Neural progenitor cell (in vitro differentiated cells): Measurements from ENCODE around the gene PHACTR1. TPM values are rescaled to one million over a fixed set of nuclear protein-coding genes. Genes with fewer than 3 reads are reported as not detected.

ENCODE experiments used
- DNase-seq: peaks from one replicate; pipeline ENCODE4 v3.0.0-alpha.2; 2016; ENCODE audit warnings: low spot score
- H2AFZ ChIP-seq: fragments of 200-600 bp; sonication (generic); replicated peaks from 2 replicates; pipeline ENCODE4 v1.6.1; 2016; ENCODE audit warnings: antibody characterized with exemption
- H3F3A ChIP-seq: fragments of 200-600 bp; sonication (generic); 2 replicates; pipeline ENCODE4 v1.6.1; 2016; ENCODE audit warnings: antibody characterized with exemption, low read depth
- H3K27ac ChIP-seq: fragments of 200-600 bp; sonication (generic); 2 replicates; pipeline ENCODE4 v1.5.1; 2016; ENCODE audit warnings: mild to moderate bottlenecking
- H3K27me3 ChIP-seq: fragments of 200-600 bp; sonication (generic); 2 replicates; pipeline ENCODE4 v1.6.1; 2016; ENCODE audit warnings: mild to moderate bottlenecking, moderate library complexity
- H3K36me3 ChIP-seq: fragments of 200-600 bp; sonication (generic); 2 replicates; pipeline ENCODE4 v1.5.1; 2016
- H3K4me1 ChIP-seq: fragments of 200-600 bp; sonication (generic); 2 replicates; pipeline ENCODE4 v1.6.1; 2016; ENCODE audit warnings: mixed run types
- H3K4me2 ChIP-seq: fragments of 200-600 bp; sonication (generic); 2 replicates; pipeline ENCODE4 v1.6.1; 2016
- H3K4me3 ChIP-seq: fragments of 200-600 bp; sonication (generic); 2 replicates; pipeline ENCODE4 v1.5.1; 2016
- H3K79me2 ChIP-seq: fragments of 200-600 bp; sonication (generic); 2 replicates; pipeline ENCODE4 v1.6.1; 2016; ENCODE audit warnings: low read depth
- H3K9ac ChIP-seq: fragments of 200-600 bp; sonication (generic); 2 replicates; pipeline ENCODE4 v1.6.1; 2016
- H3K9me3 ChIP-seq: fragments of 200-600 bp; sonication (generic); 2 replicates; pipeline ENCODE4 v1.5.1; 2016; ENCODE audit warnings: low read depth
- H4K20me1 ChIP-seq: fragments of 200-600 bp; sonication (generic); 2 replicates; pipeline ENCODE4 v1.6.1; 2016; ENCODE audit warnings: low read depth
- H3K27ac Mint-ChIP-seq: 3 replicates; pipeline ENCODE4 v1.8.0; 2021; ENCODE audit warnings: mixed read lengths
- H3K27me3 Mint-ChIP-seq: 2 replicates; pipeline ENCODE4 v1.8.0; 2022; ENCODE audit warnings: low read depth, mild to moderate bottlenecking, inconsistent platforms, moderate library complexity, mixed read lengths; ENCODE audit not compliant: insufficient read depth
- H3K36me3 Mint-ChIP-seq: 3 replicates; pipeline ENCODE4 v1.8.0; 2021; ENCODE audit warnings: mixed read lengths
- H3K4me1 Mint-ChIP-seq: 3 replicates; pipeline ENCODE4 v1.8.0; 2021; ENCODE audit warnings: mixed read lengths
- H3K4me3 Mint-ChIP-seq: 3 replicates; pipeline ENCODE4 v1.8.0; 2021; ENCODE audit warnings: mild to moderate bottlenecking, moderate library complexity, mixed read lengths
- H3K9me3 Mint-ChIP-seq: 3 replicates; pipeline ENCODE4 v1.8.0; 2020; ENCODE audit warnings: mixed read lengths
- EZH2 ChIP-seq: fragments of 200-600 bp; sonication (generic); IDR thresholded peaks from 2 replicates; pipeline ENCODE4 v1.6.1; 2017; ENCODE audit warnings: antibody characterized with exemption, mild to moderate bottlenecking, moderate library complexity
- EZH2phosphoT487 ChIP-seq: fragments of 200-600 bp; sonication (generic); IDR thresholded peaks from 2 replicates; pipeline ENCODE4 v1.6.1; 2017; ENCODE audit warnings: antibody characterized with exemption
- total RNA-seq: library from RNA; depleted of rRNA; stranded (reverse); fragments of >200 nt; gene quantifications from 2 replicates; pipeline ENCODE4 v1.2.3, GENCODE V29; 2015; ENCODE audit warnings: low replicate concordance
- TF ChIP-seq, protein P1 (sequence below): fragments of 200-600 bp; sonication (generic); IDR thresholded peaks from 2 replicates; pipeline ENCODE4 v1.5.1; 2017; ENCODE audit warnings: antibody characterized with exemption, mild to moderate bottlenecking

PHACTR1 gene
- total RNA-seq, 1 donor from 2014 or later: 2.4 TPM

- Mint-ChIP-seq H3K4me3 (no peak overlapping the region), H3K27ac (no peak overlapping the region), H3K9me3 (peaks cover 6% of the 10 kb centered on the region), H3K36me3 (no peaks in the 10 kb centered on the region), H3K4me1 (peaks cover 12% of the 10 kb centered on the region), H3K27me3 (no peaks in the 10 kb centered on the region)
- TF ChIP-seq, protein P1, sequence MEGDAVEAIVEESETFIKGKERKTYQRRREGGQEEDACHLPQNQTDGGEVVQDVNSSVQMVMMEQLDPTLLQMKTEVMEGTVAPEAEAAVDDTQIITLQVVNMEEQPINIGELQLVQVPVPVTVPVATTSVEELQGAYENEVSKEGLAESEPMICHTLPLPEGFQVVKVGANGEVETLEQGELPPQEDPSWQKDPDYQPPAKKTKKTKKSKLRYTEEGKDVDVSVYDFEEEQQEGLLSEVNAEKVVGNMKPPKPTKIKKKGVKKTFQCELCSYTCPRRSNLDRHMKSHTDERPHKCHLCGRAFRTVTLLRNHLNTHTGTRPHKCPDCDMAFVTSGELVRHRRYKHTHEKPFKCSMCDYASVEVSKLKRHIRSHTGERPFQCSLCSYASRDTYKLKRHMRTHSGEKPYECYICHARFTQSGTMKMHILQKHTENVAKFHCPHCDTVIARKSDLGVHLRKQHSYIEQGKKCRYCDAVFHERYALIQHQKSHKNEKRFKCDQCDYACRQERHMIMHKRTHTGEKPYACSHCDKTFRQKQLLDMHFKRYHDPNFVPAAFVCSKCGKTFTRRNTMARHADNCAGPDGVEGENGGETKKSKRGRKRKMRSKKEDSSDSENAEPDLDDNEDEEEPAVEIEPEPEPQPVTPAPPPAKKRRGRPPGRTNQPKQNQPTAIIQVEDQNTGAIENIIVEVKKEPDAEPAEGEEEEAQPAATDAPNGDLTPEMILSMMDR: no peak
- TF ChIP-seq EZH2 (no peak), EZH2phosphoT487 (no peak)
- no peak overlapping the region for H3K4me2 ChIP-seq
- H3K36me3 ChIP-seq: no peaks in the 10 kb centered on the region
- H3K4me3 ChIP-seq: no peak overlapping the region
- H3K27ac ChIP-seq: no peak overlapping the region
- H3K9ac ChIP-seq: no peak overlapping the region
- H3K9me3 ChIP-seq: no peaks in the 10 kb centered on the region
- H3K27me3 ChIP-seq: no peaks in the 10 kb centered on the region
- H3K4me1 ChIP-seq: peaks cover 20% of the 10 kb centered on the region
- no peaks in the 10 kb centered on the region for H3K79me2 ChIP-seq
- H2AFZ ChIP-seq: no peak overlapping the region
- no peaks in the 10 kb centered on the region for H4K20me1 ChIP-seq
- DNase-seq: no peak
- no peaks in the 10 kb centered on the region for H3F3A ChIP-seq
Measured at GRCh38 chr6:13105139-13105538, 388.6 kb downstream of the PHACTR1 start.

DNA sequence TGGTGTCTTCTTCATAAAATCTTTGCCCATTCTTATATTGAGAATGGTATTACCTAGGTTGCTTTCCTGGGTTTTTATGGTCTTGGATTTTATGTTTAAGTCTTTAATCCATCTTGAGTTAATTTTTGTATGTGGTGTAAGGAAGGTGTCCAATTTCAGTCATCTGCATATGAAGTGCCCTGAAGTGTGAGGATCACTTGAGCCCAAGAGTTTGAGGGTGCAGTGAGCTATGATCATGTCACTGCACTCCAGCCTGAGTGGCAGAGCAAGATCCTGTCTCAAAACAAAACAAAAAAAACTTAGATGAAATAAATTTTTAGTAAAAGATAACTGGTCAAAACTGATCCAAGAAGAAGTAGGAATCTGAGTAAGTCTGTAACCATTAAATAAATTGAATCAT, 396.4 kb downstream of the PHACTR1 start:
- Histone ChIP-seq H2AFZ (no peak overlapping the region), H3F3A (no peaks in the 10 kb centered on the region), H3K27me3 (no peaks in the 10 kb centered on the region), H3K27ac (no peak overlapping the region), H3K36me3 (no peaks in the 10 kb centered on the region), H3K9me3 (no peaks in the 10 kb centered on the region), H3K79me2 (no peaks in the 10 kb centered on the region), H3K4me1 (peaks cover 5% of the 10 kb centered on the region), H3K4me3 (no peak overlapping the region), H3K4me2 (no peak overlapping the region), H3K9ac (no peak overlapping the region), H4K20me1 (no peaks in the 10 kb centered on the region)
- Mint-ChIP-seq H3K4me3 (no peak overlapping the region), H3K4me1 (peaks cover 8% of the 10 kb centered on the region), H3K9me3 (peaks cover 19% of the 10 kb centered on the region), H3K27ac (no peak overlapping the region), H3K27me3 (peaks cover 2% of the 10 kb centered on the region), H3K36me3 (peaks cover 2% of the 10 kb centered on the region)
- TF ChIP-seq EZH2phosphoT487 (no peak), EZH2 (no peak)
- TF ChIP-seq, protein P1: no peak
- no peak for DNase-seq

- H3K4me2 ChIP-seq: no peak overlapping the region
- no peaks in the 10 kb centered on the region for H3F3A ChIP-seq
- Mint-ChIP-seq H3K4me1 (peaks cover 8% of the 10 kb centered on the region), H3K36me3 (peaks cover 2% of the 10 kb centered on the region), H3K9me3 (peaks cover 19% of the 10 kb centered on the region), H3K27me3 (peaks cover 2% of the 10 kb centered on the region), H3K4me3 (no peak overlapping the region), H3K27ac (no peak overlapping the region)
- H2AFZ ChIP-seq: no peak overlapping the region
- no peaks in the 10 kb centered on the region for H3K27me3 ChIP-seq
- H4K20me1 ChIP-seq: no peaks in the 10 kb centered on the region
- no peaks in the 10 kb centered on the region for H3K79me2 ChIP-seq
- H3K9me3 ChIP-seq: no peaks in the 10 kb centered on the region
- no peak for DNase-seq
- H3K27ac ChIP-seq: no peak overlapping the region
- H3K36me3 ChIP-seq: no peaks in the 10 kb centered on the region
- H3K9ac ChIP-seq: no peak overlapping the region
- TF ChIP-seq EZH2phosphoT487: no peak
- TF ChIP-seq, protein P1: no peak
- TF ChIP-seq EZH2: no peak
- H3K4me1 ChIP-seq: peaks cover 5% of the 10 kb centered on the region
- no peak overlapping the region for H3K4me3 ChIP-seq
Measured at GRCh38 chr6:13113376-13113775, 396.8 kb downstream of the PHACTR1 start.
